Astrocyte of the spinal cord (primary cell): ENCODE data around the gene MXI1.
"Not testable (repeated sequence)": the region's sequence is repeated elsewhere in the genome, so short reads cannot be mapped to it uniquely, and the experiment has no call there.

ENCODE experiments used
- DNase-seq: peaks from one replicate; pipeline ENCODE4 v3.0.0; 2011; ENCODE audit warnings: low read depth, low spot score
- H3K4me3 ChIP-seq: 2 replicates; pipeline ENCODE4 v1.5.1; 2011; ENCODE audit warnings: low read depth, mild to moderate bottlenecking, low read length, moderate library complexity
- CTCF ChIP-seq: IDR thresholded peaks from 2 replicates; pipeline ENCODE4 v1.5.1; 2012; ENCODE audit warnings: low read depth, mild to moderate bottlenecking, low read length, inconsistent platforms
- in situ Hi-C: cut with HindIII; loops from 2 replicates; pipeline ENCODE4 v1.10.0; 2017; ENCODE audit warnings: low sequenced_read_pairs

MXI1 gene

GRCh38 chr10:110179220-110179619 lies 28.2 kb upstream of the MXI1 start:
- TF ChIP-seq CTCF = no peak
- no peak for DNase-seq
- in situ Hi-C loops = no loop called here
- H3K4me3 ChIP-seq = no peak overlapping the region

DNA sequence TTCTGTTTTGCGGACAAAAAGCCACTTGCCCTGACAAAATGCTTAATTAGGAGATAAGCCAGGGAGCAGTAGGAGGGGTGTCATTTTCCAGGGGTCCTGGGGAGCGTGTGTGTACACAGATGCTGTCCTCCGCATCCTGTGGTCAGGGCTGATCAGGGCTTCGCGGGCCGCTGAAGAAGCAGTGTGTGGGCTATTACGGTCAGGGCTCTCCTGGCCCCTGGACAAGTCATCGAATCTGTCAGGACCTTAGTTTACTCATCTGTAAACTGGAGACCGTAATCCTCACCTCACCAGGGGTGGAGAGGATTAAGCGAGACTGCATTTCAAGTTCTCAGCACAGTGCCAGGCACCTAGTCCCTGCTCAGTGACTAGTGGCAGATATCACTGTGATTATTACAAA lies 26.0 kb upstream of the MXI1 start:
- H3K4me3 ChIP-seq = no peak overlapping the region
- DNase-seq = no peak
- no peak for TF ChIP-seq CTCF
- in situ Hi-C loops = no loop called here

DNA sequence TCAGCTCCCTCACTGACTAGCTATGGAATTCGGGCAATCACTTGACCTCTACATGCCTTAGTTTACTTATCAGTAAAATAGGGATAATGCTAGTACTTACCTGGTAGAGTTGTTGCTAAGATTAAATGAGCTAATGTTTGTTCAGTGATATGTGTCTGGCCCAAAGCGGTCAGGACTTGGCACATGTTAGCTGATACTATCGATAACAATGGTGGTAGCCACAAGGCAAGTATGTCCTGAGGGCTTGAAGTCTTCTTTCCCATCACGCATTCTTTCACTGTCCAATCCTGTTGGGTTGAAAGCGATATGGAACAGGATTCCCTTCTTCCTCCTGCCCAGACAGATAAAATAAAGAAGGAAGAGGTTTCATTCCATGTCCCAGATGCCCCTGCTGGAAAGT lies 25.5 kb upstream of the MXI1 start:
- in situ Hi-C loops = no loop called here

DNA sequence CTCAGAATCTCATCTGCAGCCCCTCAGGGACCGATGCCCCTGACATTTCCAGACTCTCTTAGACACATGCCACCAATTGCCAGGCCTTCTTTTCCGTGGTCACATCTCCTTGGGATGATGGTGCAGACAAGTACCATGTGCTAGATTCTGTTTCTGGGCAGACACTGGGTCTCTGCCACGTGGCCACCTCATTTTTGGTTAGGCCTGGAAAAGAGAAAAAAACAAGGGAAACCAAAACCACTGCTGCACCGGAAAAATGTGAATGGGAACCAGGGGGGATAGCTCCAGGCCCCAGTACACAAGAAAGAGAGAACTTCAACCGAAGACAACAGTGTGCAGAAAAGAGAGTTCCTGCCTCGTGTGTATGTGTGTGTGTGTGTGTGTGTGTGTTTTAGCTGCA lies 23.0 kb upstream of the MXI1 start:
- no peak for DNase-seq
- H3K4me3 ChIP-seq = no peak overlapping the region
- TF ChIP-seq CTCF = no peak
- in situ Hi-C loops = no loop called here

More for the DNA sequence above, 25.5 kb upstream of the MXI1 start:
- no peak overlapping the region for H3K4me3 ChIP-seq
- DNase-seq = no peak
- TF ChIP-seq CTCF = no peak

DNA sequence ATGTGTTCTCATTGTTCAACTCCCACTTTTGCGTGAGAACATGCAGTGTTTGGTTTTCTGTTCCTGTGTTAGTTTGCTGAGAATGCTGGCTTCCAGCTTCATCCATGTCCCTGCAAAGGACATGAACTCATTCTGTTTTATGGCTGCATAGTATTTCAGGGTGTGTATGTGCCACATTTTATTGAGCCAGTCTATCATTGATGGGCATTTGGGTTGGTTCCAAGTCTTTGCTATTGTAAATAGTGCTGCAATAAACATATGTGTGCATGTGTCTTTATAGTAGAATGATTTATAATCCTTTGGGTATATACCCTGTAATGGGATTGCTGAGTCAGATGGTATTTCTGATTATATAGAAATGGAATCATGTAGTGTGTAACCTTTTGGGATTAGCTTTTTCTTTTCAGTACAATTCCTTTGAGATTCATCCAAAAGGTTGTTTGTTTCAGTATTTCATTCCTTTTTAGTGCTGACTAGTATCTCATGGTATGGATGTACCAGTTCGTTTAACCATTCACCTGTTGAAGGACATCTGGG lies 21.7 kb upstream of the MXI1 start:
- DNase-seq, H3K4me3 ChIP-seq, in situ Hi-C loops: not testable (repeated sequence)

- in situ Hi-C loops = no loop called here
- no peak for DNase-seq
- no peak overlapping the region for H3K4me3 ChIP-seq
- no peak for TF ChIP-seq CTCF
Measured at GRCh38 chr10:110190170-110190569, 17.2 kb upstream of the MXI1 start.

DNA sequence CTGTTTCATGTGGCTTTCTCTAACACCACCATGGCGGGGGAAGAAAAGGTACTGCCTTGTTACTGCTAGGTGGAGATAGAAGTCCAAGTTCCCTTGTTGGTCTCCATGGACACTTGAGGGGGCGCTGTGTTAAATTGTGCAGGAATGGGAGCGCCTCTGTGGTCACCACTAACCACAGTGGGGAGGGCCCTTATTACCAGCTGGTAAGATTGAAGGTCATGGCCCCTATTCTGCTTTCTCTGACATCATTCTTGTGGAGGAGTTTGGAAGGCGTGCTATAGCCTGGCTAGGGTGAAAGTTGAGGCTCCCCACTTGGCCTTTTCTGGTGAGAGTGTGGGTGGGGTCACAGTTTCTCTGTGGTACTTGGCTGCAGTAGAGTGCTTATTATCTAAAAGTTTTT lies 14.9 kb upstream of the MXI1 start:
- no peak overlapping the region for H3K4me3 ChIP-seq
- no peak for TF ChIP-seq CTCF
- DNase-seq = no peak
- in situ Hi-C loops = no loop called here
